ENCODE data around the gene ZNF668.

GRCh38 chr16:31072540-31073141, 1.4 kb downstream of the ZNF668 start:
- TF ChIP-seq BHLHE40 (IDR thresholded peaks at IDR 0.05; ENCODE audit: low read depth, low read length): no peak
- TF ChIP-seq CTCF (conservative IDR thresholded peaks at IDR 0.05; ENCODE audit: low read depth, low read length): no peak
- no peak for TF ChIP-seq USF2 (IDR thresholded peaks at IDR 0.05; ENCODE audit: low read depth, low read length)
- no peak for TF ChIP-seq SMC3 (IDR thresholded peaks at IDR 0.05; ENCODE audit: low read depth, low read length)
- TF ChIP-seq RAD21 (IDR thresholded peaks at IDR 0.05; ENCODE audit: low read length): no peak

All from IMR-90 (cell line).